ENCODE results near the gene ZBTB2.

DNA sequence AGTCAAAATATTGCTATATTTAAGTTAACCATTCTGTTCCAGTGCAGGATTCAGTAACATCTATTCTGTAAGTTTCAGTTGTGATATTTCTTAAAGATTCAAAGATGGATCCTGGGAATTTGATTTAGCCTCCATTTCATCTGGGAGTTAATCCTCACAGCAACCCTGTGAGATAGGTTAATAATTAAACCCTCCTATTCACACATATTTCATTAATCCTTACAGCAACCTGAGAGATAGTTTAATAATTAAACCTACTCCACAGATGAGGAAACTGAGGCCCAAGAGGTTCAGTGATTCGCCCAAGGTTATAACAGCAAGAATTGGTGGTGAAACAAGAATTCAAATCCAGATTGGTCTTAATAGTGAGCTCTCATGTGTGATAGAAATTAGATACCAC is 10.9 kb upstream of the ZBTB2 start:
- no peak for TF ChIP-seq CTCF (conservative IDR thresholded peaks at IDR 0.05)
- no peak for TF ChIP-seq ZFX (IDR thresholded peaks at IDR 0.05)
